GM10266 (cell line): ENCODE measurements around the gene WFIKKN1.

ENCODE experiments used
- DNase-seq: peaks from one replicate; pipeline ENCODE4 v3.0.0; 2012; ENCODE audit errors: extremely low spot score
- TF ChIP-seq, protein P1 (sequence below): IDR thresholded peaks from 2 replicates; pipeline ENCODE4 v1.5.1; 2012; ENCODE audit warnings: mild to moderate bottlenecking, low read depth; ENCODE audit not compliant: control insufficient read depth, insufficient read depth; ENCODE audit errors: missing control alignments

Gene WFIKKN1

GRCh38 chr16:682493-683395 is 52.0 kb downstream of the WFIKKN1 start:
- no peak for DNase-seq
- TF ChIP-seq, protein P1, sequence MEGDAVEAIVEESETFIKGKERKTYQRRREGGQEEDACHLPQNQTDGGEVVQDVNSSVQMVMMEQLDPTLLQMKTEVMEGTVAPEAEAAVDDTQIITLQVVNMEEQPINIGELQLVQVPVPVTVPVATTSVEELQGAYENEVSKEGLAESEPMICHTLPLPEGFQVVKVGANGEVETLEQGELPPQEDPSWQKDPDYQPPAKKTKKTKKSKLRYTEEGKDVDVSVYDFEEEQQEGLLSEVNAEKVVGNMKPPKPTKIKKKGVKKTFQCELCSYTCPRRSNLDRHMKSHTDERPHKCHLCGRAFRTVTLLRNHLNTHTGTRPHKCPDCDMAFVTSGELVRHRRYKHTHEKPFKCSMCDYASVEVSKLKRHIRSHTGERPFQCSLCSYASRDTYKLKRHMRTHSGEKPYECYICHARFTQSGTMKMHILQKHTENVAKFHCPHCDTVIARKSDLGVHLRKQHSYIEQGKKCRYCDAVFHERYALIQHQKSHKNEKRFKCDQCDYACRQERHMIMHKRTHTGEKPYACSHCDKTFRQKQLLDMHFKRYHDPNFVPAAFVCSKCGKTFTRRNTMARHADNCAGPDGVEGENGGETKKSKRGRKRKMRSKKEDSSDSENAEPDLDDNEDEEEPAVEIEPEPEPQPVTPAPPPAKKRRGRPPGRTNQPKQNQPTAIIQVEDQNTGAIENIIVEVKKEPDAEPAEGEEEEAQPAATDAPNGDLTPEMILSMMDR, result no peak

GRCh38 chr16:683396-684070 is 52.7 kb downstream of the WFIKKN1 start:
- DNase-seq, result no peak
- TF ChIP-seq, protein P1, result no peak
